Stimulated activated CD8-positive, alpha-beta memory T cell treated with anti-CD3 and anti-CD28 coated beads, Interleukin-15, amount 100 ng/mL, for 1 hour (primary cell): ENCODE results near the gene CARS1.

Experiments
- DNase-seq: peaks from one replicate; pipeline ENCODE4 v3.0.0-alpha.2; 2020; ENCODE audit warnings: low read depth

CARS1 gene

GRCh38 chr11:2955906-2956476, 101.2 kb downstream of the CARS1 start:
- DNase-seq = no peak

- no peak for DNase-seq
These were observed 103.0 kb downstream of the CARS1 start for GRCh38 chr11:2954263-2954662.

GRCh38 chr11:2952290-2952689, 104.9 kb downstream of the CARS1 start:
- no peak for DNase-seq

- no peak for DNase-seq
These were observed 105.8 kb downstream of the CARS1 start for GRCh38 chr11:2951231-2952110.
